ENCODE measurements around the gene NDUFAF5. TPM values are rescaled to one million over a fixed set of nuclear protein-coding genes. Genes with fewer than 3 reads are reported as not detected.
"Not testable (repeated sequence)": the region's sequence is repeated elsewhere in the genome, so short reads cannot be mapped to it uniquely, and the experiment has no call there.

The NDUFAF5 gene
- total RNA-seq, 1 donor from 2014 or later = 41.5 TPM

GRCh38 chr20:13755809-13756208, 29.0 kb upstream of the NDUFAF5 start:
- Mint-ChIP-seq H3K9me3 (ENCODE audit: low read depth) (no peaks in the 10 kb centered on the region), H3K27me3 (no peaks in the 10 kb centered on the region), H3K27ac (no peak overlapping the region), H3K4me1 (ENCODE audit: low read depth) (no peaks in the 10 kb centered on the region), H3K36me3 (ENCODE audit: insufficient read depth) (peaks cover 20% of the 10 kb centered on the region), H3K4me3 (ENCODE audit: low read depth) (no peak overlapping the region)
- no peak for TF ChIP-seq CTCF (IDR thresholded peaks at IDR 0.05; ENCODE audit: unreplicated experiment)
- DNase-seq (ENCODE audit: low spot score, unreplicated experiment) = no peak

DNA sequence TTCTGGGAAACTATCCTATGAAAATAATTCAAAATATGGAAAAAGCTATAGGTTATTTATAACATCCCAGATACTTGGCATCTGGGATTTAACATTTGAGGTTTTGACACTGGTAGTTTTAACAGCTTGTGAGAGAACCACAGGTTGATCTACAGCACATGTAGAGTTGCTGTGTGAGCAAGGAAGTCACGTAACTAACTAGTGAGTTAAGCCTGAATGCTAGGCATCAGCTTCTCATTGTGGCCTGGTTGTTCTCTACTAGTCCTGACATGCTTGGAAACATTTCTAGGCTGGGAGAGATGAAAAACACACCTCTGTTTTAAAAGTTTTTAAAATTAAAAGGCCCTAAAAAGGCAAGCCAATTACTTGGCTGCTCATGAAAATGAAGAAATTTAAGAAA, 28.3 kb upstream of the NDUFAF5 start:
- TF ChIP-seq CTCF (IDR thresholded peaks at IDR 0.05; ENCODE audit: unreplicated experiment) = no peak
- H3K27ac Mint-ChIP-seq = no peak overlapping the region
- no peaks in the 10 kb centered on the region for H3K9me3 Mint-ChIP-seq (ENCODE audit: low read depth)
- peaks cover 17% of the 10 kb centered on the region for H3K36me3 Mint-ChIP-seq (ENCODE audit: insufficient read depth)
- no peak overlapping the region for H3K4me3 Mint-ChIP-seq (ENCODE audit: low read depth)
- no peaks in the 10 kb centered on the region for H3K27me3 Mint-ChIP-seq
- no peak for DNase-seq (ENCODE audit: low spot score, unreplicated experiment)
- H3K4me1 Mint-ChIP-seq (ENCODE audit: low read depth) = no peaks in the 10 kb centered on the region

- Mint-ChIP-seq H3K4me3 (ENCODE audit: low read depth) (no peak overlapping the region), H3K9me3 (ENCODE audit: low read depth) (no peaks in the 10 kb centered on the region), H3K4me1 (ENCODE audit: low read depth) (no peaks in the 10 kb centered on the region), H3K36me3 (ENCODE audit: insufficient read depth) (peaks cover 28% of the 10 kb centered on the region), H3K27ac (no peak overlapping the region), H3K27me3 (no peaks in the 10 kb centered on the region)
- DNase-seq (ENCODE audit: low spot score, unreplicated experiment) = no peak
- no peak for TF ChIP-seq CTCF (IDR thresholded peaks at IDR 0.05; ENCODE audit: unreplicated experiment)
Observed at GRCh38 chr20:13758884-13759283, 25.9 kb upstream of the NDUFAF5 start.

DNA sequence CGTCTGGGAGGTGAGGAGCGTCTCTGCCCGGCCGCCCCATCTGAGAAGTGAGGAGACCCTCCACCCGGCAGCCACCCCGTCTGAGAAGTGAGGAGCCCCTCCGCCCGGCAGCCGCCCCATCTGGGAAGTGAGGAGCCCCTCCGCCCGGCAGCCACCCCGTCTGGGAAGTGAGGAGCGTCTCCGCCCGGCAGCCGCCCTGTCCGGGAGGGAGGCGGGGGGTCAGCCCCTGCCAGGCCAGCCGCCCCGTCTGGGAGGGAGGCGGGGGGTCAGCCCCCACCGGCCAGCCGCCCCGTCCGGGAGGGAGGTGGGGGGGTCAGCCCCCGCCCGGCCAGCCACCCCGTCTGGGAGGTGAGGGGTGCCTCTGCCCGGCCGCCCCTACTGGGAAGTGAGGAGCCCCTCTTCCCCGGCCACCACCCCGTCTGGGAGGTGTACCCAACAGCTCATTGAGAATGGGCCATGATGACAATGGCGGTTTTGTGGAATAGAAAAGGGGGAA, 24.3 kb upstream of the NDUFAF5 start:
- not testable (repeated sequence) for H3K4me1 Mint-ChIP-seq (ENCODE audit: low read depth); H3K9me3 Mint-ChIP-seq (ENCODE audit: low read depth); DNase-seq (ENCODE audit: low spot score, unreplicated experiment); H3K4me3 Mint-ChIP-seq (ENCODE audit: low read depth); H3K27me3 Mint-ChIP-seq; H3K27ac Mint-ChIP-seq
- H3K36me3 Mint-ChIP-seq (ENCODE audit: insufficient read depth) = peaks cover 43% of the 10 kb centered on the region

DNA sequence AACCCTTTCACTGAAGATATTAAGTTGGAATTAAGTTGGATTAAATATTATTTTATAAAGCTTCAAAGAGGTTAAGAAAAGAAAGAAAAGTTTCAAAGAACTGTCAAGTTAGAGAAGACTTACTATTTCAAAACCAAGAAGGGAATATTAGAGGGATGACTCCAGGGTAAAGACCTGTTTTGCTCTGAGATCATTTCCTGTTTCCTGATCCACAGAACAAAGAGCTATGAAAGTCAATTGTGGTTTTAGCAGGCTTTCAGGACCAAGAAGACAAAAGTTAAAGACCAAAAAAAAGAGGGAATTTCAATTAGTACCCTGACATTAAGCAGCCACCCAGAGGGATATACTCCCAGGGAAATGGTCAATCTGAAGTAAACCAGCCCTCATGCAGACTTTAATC, 19.5 kb upstream of the NDUFAF5 start:
- no peak for DNase-seq (ENCODE audit: low spot score, unreplicated experiment)
- Mint-ChIP-seq H3K9me3 (ENCODE audit: low read depth) (peaks cover 17% of the 10 kb centered on the region), H3K27me3 (no peaks in the 10 kb centered on the region), H3K36me3 (ENCODE audit: insufficient read depth) (peaks cover 59% of the 10 kb centered on the region), H3K27ac (no peak overlapping the region), H3K4me1 (ENCODE audit: low read depth) (no peaks in the 10 kb centered on the region), H3K4me3 (ENCODE audit: low read depth) (no peak overlapping the region)
- TF ChIP-seq CTCF (IDR thresholded peaks at IDR 0.05; ENCODE audit: unreplicated experiment) = no peak

- Mint-ChIP-seq H3K9me3 (ENCODE audit: low read depth) (peaks cover 17% of the 10 kb centered on the region), H3K36me3 (ENCODE audit: insufficient read depth) (peaks cover 58% of the 10 kb centered on the region), H3K4me1 (ENCODE audit: low read depth) (no peaks in the 10 kb centered on the region)
Observed at GRCh38 chr20:13765868-13766416, 18.9 kb upstream of the NDUFAF5 start.

More at GRCh38 chr20:13765868-13766416, 18.9 kb upstream of the NDUFAF5 start:
- H3K4me3 Mint-ChIP-seq (ENCODE audit: low read depth) = no peak overlapping the region
- no peak for DNase-seq (ENCODE audit: low spot score, unreplicated experiment)
- no peak overlapping the region for H3K27ac Mint-ChIP-seq
- TF ChIP-seq CTCF (IDR thresholded peaks at IDR 0.05; ENCODE audit: unreplicated experiment) = no peak
- no peaks in the 10 kb centered on the region for H3K27me3 Mint-ChIP-seq

Measured in progenitor cell of endocrine pancreas (in vitro differentiated cells).